OCI-LY7 (cell line): Measurements from ENCODE around the gene SRGN.

ENCODE experiments used
- EZH2phosphoT487 ChIP-seq: fragments of 200-600 bp; sonication (generic); IDR thresholded peaks from 2 replicates; pipeline ENCODE4 v1.6.1; 2018; ENCODE audit warnings: low read depth, borderline replicate concordance, mild to moderate bottlenecking, mixed run types, antibody characterized with exemption, low read length, moderate library complexity, mixed read lengths
- TF ChIP-seq, protein P1 (sequence below): fragments of 200-600 bp; sonication (generic); conservative IDR thresholded peaks from 2 replicates; pipeline ENCODE4 v1.5.1; 2014; ENCODE audit warnings: mild to moderate bottlenecking, antibody characterized with exemption, low read length, moderate library complexity, mixed read lengths

GRCh38 chr10:69042417-69042816 lies 45.5 kb upstream of the SRGN start:
- TF ChIP-seq, protein P1, sequence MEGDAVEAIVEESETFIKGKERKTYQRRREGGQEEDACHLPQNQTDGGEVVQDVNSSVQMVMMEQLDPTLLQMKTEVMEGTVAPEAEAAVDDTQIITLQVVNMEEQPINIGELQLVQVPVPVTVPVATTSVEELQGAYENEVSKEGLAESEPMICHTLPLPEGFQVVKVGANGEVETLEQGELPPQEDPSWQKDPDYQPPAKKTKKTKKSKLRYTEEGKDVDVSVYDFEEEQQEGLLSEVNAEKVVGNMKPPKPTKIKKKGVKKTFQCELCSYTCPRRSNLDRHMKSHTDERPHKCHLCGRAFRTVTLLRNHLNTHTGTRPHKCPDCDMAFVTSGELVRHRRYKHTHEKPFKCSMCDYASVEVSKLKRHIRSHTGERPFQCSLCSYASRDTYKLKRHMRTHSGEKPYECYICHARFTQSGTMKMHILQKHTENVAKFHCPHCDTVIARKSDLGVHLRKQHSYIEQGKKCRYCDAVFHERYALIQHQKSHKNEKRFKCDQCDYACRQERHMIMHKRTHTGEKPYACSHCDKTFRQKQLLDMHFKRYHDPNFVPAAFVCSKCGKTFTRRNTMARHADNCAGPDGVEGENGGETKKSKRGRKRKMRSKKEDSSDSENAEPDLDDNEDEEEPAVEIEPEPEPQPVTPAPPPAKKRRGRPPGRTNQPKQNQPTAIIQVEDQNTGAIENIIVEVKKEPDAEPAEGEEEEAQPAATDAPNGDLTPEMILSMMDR = no peak
- no peak for TF ChIP-seq EZH2phosphoT487
